HepG2 (cell line): ENCODE measurements around the gene YBX2. TPM values are rescaled to one million over a fixed set of nuclear protein-coding genes. Genes with fewer than 3 reads are reported as not detected.

Experiments used
- ELF4 ChIP-seq: sonication (generic); formaldehyde crosslinking; IDR thresholded peaks from 2 replicates; pipeline ENCODE4 v1.5.0; 2020; ENCODE audit warnings: missing genetic modification reagents, mild to moderate bottlenecking, moderate library complexity, borderline replicate concordance
- FOXP1 ChIP-seq, 2 experiments: fragments of 450-650 bp in 1 of 2; IDR thresholded peaks; 2 replicates each; pipeline ENCODE4 v1.6.1; 2017 to 2018; ENCODE audit warnings: antibody characterized with exemption in 1 of 2
- GABPA ChIP-seq, 2 experiments: IDR thresholded peaks; 2 replicates each; pipeline ENCODE4 v1.6.1; 2011 to 2016; ENCODE audit warnings: low read depth in 2 of 2, low read length in 1 of 2, missing biosample characterization in 1 of 2, missing genetic modification characterization in 1 of 2
- HNRNPLL ChIP-seq: fragments of 200-400 bp; formaldehyde crosslinking; IDR thresholded peaks from 2 replicates; pipeline ENCODE4 v1.6.1; 2017; ENCODE audit warnings: mild to moderate bottlenecking, low read depth, low read length; ENCODE audit not compliant: poor library complexity, severe bottlenecking
- JDP2 ChIP-seq: sonication (generic); formaldehyde crosslinking; IDR thresholded peaks from 2 replicates; pipeline ENCODE4 v1.8.1; 2022; ENCODE audit warnings: missing genetic modification reagents, borderline replicate concordance
- KLF6 ChIP-seq: IDR thresholded peaks from 2 replicates; pipeline ENCODE4 v1.8.0; 2016; ENCODE audit warnings: missing biosample characterization, missing genetic modification reagents
- NFYC ChIP-seq: IDR thresholded peaks from 2 replicates; pipeline ENCODE4 v1.6.1; 2016; ENCODE audit warnings: missing genetic modification reagents, missing compliant biosample characterization
- POGK ChIP-seq: sonication (generic); formaldehyde crosslinking; conservative IDR thresholded peaks from 2 replicates; pipeline ENCODE4 v1.8.0; 2022; ENCODE audit warnings: mild to moderate bottlenecking, moderate library complexity, missing genetic modification reagents
- POLR2A ChIP-seq, 2 experiments: IDR thresholded peaks; 2 replicates each; pipeline ENCODE4 v1.6.1; 2011; ENCODE audit warnings: low read depth in 2 of 2, low read length in 2 of 2, mild to moderate bottlenecking in 1 of 2, moderate library complexity in 1 of 2; ENCODE audit not compliant: insufficient read depth in 1 of 2
- RAD21 ChIP-seq: fragments of 450-650 bp; formaldehyde crosslinking; IDR thresholded peaks from 2 replicates; pipeline ENCODE4 v1.5.0; 2020; ENCODE audit warnings: mild to moderate bottlenecking
- REST ChIP-seq, 2 experiments: IDR thresholded peaks; 2 replicates each; pipeline ENCODE4 v1.6.1; 2011 to 2012; ENCODE audit warnings: low read length in 2 of 2, borderline replicate concordance in 1 of 2, low read depth in 1 of 2, mild to moderate bottlenecking in 1 of 2, moderate library complexity in 1 of 2
- SAP130 ChIP-seq: IDR thresholded peaks from 2 replicates; pipeline ENCODE4 v1.6.1; 2016; ENCODE audit warnings: low read depth
- TGIF2 ChIP-seq: IDR thresholded peaks from 2 replicates; pipeline ENCODE4 v1.6.1; 2016; ENCODE audit warnings: control low read depth, missing compliant biosample characterization
- TMF1 ChIP-seq: sonication (generic); formaldehyde crosslinking; IDR thresholded peaks from 2 replicates; pipeline ENCODE4 v1.8.1; 2022; ENCODE audit warnings: low read depth, missing genetic modification reagents
- ZBTB49 ChIP-seq: sonication (generic); formaldehyde crosslinking; IDR thresholded peaks from 2 replicates; pipeline ENCODE4 v1.4.0; 2020; ENCODE audit warnings: missing genetic modification reagents, borderline replicate concordance
- polyA plus RNA-seq, 8 experiments: library from polyadenylated mRNA; depleted of rRNA in 3 of 8; stranded (reverse) in 7 of 8; unstranded in 1 of 8; fragments of >200 nt; fragmentation: Illumina TruSeq in 4 of 8; extraction: Trizol in 4 of 8; gene quantifications; 2 replicates each; pipeline versions ENCODE4 v1.2.1 to v1.2.3, GENCODE V29; 2011 to 2016; ENCODE audit warnings: low read depth in 4 of 8, missing spikeins in 1 of 8, mixed read lengths in 1 of 8; ENCODE audit not compliant: insufficient read depth in 1 of 8
- total RNA-seq, 5 experiments: library from RNA; depleted of rRNA; stranded (reverse); fragments of >200 nt; fragmentation: Illumina TruSeq; extraction: Trizol; gene quantifications; 2 replicates each; pipeline ENCODE4 v1.2.3, GENCODE V29; 2016; ENCODE audit warnings: low read depth in 1 of 5
- TF ChIP-seq, protein P1 (sequence below): sonication (generic); formaldehyde crosslinking; IDR thresholded peaks from 2 replicates; pipeline ENCODE4 v1.8.1; 2023; ENCODE audit warnings: mild to moderate bottlenecking, missing genetic modification reagents
- TF ChIP-seq, protein P2 (sequence below): sonication (generic); formaldehyde crosslinking; IDR thresholded peaks from 2 replicates; pipeline ENCODE4 v1.9.0; 2021; ENCODE audit warnings: missing genetic modification reagents, borderline replicate concordance

Gene YBX2
- total and polyA plus RNA-seq, 2 of the 13 experiments (the other 11 are each of a cell fraction or from before 2014, with no cell fraction given): 0.12 to 0.22 TPM

GRCh38 chr17:7251661-7252175 is 42.7 kb downstream of the YBX2 start, which contains the start of gene CTDNEP1 (continued):
- TF ChIP-seq TGIF2 (CRISPR knock-in tag) (0 out of 2 replicates have a peak, but pooled peaks have one; percentile 13), ZBTB49 (CRISPR knock-in tag) (no peak), NFYC (CRISPR knock-in tag) (no peak), KLF6 (peak; percentile 21; the same call in 1 of the 2 replicates), HNRNPLL (peak; percentile 83), ELF4 (CRISPR knock-in tag) (peak; percentile 29; the same call in 1 of the 2 replicates), SAP130 (CRISPR knock-in tag) (no peak), POLR2A (IDR thresholded peaks at IDR 0.05; ENCODE audit: insufficient read depth in 1 of 2, low read depth in 2 of 2, low read length in 2 of 2) (peak; percentile 64 to 78; a peak in 3 of 4 replicates), RAD21 (peak; percentile 37), REST (IDR thresholded peaks at IDR 0.05; ENCODE audit: borderline replicate concordance in 1 of 2, low read depth in 1 of 2, low read length in 2 of 2) (peak in 1 of 2 experiments; percentile 55; a peak in 1 of 4 replicates), FOXP1 (IDR thresholded peaks at IDR 0.05) (no peak), FOXP1 (CRISPR knock-in tag; IDR thresholded peaks at IDR 0.05) (no peak), POGK (CRISPR knock-in tag) (0 out of 2 replicates have a peak, but pooled peaks have one; percentile 14), GABPA (IDR thresholded peaks at IDR 0.05; ENCODE audit: low read depth, low read length) (peak; percentile 78), GABPA (CRISPR knock-in tag; IDR thresholded peaks at IDR 0.05; ENCODE audit: low read depth) (peak; percentile 95), TMF1 (no peak), JDP2 (CRISPR knock-in tag) (no peak)
- TF ChIP-seq, protein P1, sequence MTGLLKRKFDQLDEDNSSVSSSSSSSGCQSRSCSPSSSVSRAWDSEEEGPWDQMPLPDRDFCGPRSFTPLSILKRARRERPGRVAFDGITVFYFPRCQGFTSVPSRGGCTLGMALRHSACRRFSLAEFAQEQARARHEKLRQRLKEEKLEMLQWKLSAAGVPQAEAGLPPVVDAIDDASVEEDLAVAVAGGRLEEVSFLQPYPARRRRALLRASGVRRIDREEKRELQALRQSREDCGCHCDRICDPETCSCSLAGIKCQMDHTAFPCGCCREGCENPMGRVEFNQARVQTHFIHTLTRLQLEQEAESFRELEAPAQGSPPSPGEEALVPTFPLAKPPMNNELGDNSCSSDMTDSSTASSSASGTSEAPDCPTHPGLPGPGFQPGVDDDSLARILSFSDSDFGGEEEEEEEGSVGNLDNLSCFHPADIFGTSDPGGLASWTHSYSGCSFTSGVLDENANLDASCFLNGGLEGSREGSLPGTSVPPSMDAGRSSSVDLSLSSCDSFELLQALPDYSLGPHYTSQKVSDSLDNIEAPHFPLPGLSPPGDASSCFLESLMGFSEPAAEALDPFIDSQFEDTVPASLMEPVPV: peak; percentile 71; the same call in 1 of the 2 replicates
- TF ChIP-seq, protein P2, sequence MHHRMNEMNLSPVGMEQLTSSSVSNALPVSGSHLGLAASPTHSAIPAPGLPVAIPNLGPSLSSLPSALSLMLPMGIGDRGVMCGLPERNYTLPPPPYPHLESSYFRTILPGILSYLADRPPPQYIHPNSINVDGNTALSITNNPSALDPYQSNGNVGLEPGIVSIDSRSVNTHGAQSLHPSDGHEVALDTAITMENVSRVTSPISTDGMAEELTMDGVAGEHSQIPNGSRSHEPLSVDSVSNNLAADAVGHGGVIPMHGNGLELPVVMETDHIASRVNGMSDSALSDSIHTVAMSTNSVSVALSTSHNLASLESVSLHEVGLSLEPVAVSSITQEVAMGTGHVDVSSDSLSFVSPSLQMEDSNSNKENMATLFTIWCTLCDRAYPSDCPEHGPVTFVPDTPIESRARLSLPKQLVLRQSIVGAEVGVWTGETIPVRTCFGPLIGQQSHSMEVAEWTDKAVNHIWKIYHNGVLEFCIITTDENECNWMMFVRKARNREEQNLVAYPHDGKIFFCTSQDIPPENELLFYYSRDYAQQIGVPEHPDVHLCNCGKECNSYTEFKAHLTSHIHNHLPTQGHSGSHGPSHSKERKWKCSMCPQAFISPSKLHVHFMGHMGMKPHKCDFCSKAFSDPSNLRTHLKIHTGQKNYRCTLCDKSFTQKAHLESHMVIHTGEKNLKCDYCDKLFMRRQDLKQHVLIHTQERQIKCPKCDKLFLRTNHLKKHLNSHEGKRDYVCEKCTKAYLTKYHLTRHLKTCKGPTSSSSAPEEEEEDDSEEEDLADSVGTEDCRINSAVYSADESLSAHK (CRISPR knock-in tag): no peak
